ENCODE measurements around the gene ZNF830. TPM values are rescaled to one million over a fixed set of nuclear protein-coding genes. Genes with fewer than 3 reads are reported as not detected.

ZNF830 gene
- total and polyA plus RNA-seq, 9 of the 15 experiments (the other 6 are each of a cell fraction or from before 2014, with no cell fraction given) = 13.1 to 28.7 (median 21.7) TPM

DNA sequence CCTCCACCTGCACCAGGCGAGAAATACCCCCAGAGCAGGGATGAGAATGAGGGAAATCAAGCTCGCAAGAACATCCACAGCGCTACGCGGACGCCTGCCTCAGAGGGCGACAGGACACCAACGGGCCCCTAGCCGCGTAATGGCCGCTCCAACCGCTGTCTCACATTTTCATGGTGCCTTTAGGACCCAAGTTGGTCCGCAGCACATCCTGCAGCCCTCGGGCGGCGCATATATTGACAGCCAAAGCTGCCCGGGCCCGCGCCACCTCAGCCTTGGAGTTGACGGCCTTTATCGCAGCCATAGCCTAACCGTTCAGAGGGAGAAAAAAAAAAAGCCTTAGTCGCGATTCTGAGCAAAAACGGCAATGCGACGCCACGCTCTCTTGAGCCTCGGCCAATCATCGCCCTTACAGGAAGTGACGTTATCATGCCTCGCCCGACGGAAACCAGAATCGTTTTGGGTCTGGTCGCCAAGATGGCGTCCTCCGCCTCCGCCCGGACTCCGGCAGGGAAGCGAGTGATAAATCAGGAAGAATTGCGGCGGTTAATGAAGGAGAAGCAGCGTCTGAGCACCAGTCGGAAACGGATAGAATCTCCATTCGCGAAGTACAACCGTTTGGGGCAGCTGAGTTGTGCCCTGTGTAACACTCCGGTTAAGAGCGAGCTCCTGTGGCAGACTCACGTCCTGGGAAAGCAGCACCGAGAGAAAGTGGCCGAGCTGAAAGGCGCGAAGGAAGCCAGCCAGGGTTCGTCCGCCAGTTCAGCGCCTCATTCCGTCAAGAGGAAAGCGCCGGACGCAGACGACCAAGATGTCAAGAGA is at the start of gene ZNF830, which contains the start of gene CCT6B (continued):
- TF ChIP-seq, protein P1, sequence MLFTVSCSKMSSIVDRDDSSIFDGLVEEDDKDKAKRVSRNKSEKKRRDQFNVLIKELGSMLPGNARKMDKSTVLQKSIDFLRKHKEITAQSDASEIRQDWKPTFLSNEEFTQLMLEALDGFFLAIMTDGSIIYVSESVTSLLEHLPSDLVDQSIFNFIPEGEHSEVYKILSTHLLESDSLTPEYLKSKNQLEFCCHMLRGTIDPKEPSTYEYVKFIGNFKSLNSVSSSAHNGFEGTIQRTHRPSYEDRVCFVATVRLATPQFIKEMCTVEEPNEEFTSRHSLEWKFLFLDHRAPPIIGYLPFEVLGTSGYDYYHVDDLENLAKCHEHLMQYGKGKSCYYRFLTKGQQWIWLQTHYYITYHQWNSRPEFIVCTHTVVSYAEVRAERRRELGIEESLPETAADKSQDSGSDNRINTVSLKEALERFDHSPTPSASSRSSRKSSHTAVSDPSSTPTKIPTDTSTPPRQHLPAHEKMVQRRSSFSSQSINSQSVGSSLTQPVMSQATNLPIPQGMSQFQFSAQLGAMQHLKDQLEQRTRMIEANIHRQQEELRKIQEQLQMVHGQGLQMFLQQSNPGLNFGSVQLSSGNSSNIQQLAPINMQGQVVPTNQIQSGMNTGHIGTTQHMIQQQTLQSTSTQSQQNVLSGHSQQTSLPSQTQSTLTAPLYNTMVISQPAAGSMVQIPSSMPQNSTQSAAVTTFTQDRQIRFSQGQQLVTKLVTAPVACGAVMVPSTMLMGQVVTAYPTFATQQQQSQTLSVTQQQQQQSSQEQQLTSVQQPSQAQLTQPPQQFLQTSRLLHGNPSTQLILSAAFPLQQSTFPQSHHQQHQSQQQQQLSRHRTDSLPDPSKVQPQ (CRISPR knock-in tag; IDR thresholded peaks at IDR 0.05; ENCODE audit: borderline replicate concordance) = no peak
- TF ChIP-seq, protein P2, sequence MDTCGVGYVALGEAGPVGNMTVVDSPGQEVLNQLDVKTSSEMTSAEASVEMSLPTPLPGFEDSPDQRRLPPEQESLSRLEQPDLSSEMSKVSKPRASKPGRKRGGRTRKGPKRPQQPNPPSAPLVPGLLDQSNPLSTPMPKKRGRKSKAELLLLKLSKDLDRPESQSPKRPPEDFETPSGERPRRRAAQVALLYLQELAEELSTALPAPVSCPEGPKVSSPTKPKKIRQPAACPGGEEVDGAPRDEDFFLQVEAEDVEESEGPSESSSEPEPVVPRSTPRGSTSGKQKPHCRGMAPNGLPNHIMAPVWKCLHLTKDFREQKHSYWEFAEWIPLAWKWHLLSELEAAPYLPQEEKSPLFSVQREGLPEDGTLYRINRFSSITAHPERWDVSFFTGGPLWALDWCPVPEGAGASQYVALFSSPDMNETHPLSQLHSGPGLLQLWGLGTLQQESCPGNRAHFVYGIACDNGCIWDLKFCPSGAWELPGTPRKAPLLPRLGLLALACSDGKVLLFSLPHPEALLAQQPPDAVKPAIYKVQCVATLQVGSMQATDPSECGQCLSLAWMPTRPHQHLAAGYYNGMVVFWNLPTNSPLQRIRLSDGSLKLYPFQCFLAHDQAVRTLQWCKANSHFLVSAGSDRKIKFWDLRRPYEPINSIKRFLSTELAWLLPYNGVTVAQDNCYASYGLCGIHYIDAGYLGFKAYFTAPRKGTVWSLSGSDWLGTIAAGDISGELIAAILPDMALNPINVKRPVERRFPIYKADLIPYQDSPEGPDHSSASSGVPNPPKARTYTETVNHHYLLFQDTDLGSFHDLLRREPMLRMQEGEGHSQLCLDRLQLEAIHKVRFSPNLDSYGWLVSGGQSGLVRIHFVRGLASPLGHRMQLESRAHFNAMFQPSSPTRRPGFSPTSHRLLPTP (IDR thresholded peaks at IDR 0.05; ENCODE audit: borderline replicate concordance, extremely low read depth, insufficient read length) = no peak
- TF ChIP-seq ZC3H8 (IDR thresholded peaks at IDR 0.05) = no peak
- TF ChIP-seq, protein P3, sequence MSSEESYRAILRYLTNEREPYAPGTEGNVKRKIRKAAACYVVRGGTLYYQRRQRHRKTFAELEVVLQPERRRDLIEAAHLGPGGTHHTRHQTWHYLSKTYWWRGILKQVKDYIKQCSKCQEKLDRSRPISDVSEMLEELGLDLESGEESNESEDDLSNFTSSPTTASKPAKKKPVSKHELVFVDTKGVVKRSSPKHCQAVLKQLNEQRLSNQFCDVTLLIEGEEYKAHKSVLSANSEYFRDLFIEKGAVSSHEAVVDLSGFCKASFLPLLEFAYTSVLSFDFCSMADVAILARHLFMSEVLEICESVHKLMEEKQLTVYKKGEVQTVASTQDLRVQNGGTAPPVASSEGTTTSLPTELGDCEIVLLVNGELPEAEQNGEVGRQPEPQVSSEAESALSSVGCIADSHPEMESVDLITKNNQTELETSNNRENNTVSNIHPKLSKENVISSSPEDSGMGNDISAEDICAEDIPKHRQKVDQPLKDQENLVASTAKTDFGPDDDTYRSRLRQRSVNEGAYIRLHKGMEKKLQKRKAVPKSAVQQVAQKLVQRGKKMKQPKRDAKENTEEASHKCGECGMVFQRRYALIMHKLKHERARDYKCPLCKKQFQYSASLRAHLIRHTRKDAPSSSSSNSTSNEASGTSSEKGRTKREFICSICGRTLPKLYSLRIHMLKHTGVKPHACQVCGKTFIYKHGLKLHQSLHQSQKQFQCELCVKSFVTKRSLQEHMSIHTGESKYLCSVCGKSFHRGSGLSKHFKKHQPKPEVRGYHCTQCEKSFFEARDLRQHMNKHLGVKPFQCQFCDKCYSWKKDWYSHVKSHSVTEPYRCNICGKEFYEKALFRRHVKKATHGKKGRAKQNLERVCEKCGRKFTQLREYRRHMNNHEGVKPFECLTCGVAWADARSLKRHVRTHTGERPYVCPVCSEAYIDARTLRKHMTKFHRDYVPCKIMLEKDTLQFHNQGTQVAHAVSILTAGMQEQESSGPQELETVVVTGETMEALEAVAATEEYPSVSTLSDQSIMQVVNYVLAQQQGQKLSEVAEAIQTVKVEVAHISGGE (CRISPR knock-in tag; IDR thresholded peaks at IDR 0.05) = peak in 1 of 3 experiments; percentile 77; a peak in 2 of 6 replicates
- no peak for TF ChIP-seq PPARD (CRISPR knock-in tag; IDR thresholded peaks at IDR 0.05)
- TF ChIP-seq ZNF696 (CRISPR knock-in tag; conservative IDR thresholded peaks at IDR 0.05) = no peak
- no peak for TF ChIP-seq ZFP30 (CRISPR knock-in tag; IDR thresholded peaks at IDR 0.05; ENCODE audit: borderline replicate concordance)
- TF ChIP-seq MXI1 (IDR thresholded peaks at IDR 0.05; ENCODE audit: low read depth, low read length) = no peak
- peak; percentile 33; the same call in 1 of the 2 replicates for TF ChIP-seq FOXM1 (IDR thresholded peaks at IDR 0.05; ENCODE audit: low read depth)
- no peak for TF ChIP-seq FOXM1 (CRISPR knock-in tag; IDR thresholded peaks at IDR 0.05; ENCODE audit: low read depth)
- TF ChIP-seq STAG1 (CRISPR knock-in tag; IDR thresholded peaks at IDR 0.05; ENCODE audit: borderline replicate concordance) = no peak
- TF ChIP-seq RBM34 (IDR thresholded peaks at IDR 0.05; ENCODE audit: borderline replicate concordance, insufficient read depth, low read length) = no peak
- TF ChIP-seq MTA3 (IDR thresholded peaks at IDR 0.05; ENCODE audit: borderline replicate concordance) = peak; percentile 62; the same call in 1 of the 2 replicates
- TF ChIP-seq TSC22D4 (tag; IDR thresholded peaks at IDR 0.05) = no peak

Measured in K562 (cell line).